ENCODE results near the gene POLR2J.
"Not testable (repeated sequence)": the region's sequence is repeated elsewhere in the genome, so short reads cannot be mapped to it uniquely, and the experiment has no call there.

POLR2J gene

GRCh38 chr7:102464577-102465280 is 14.0 kb downstream of the POLR2J start, which contains the start of the genes ALKBH4 and LRWD1:
ALKBH4 (minus strand) TSS chr7:102464863; CDS start chr7:102464836, 27 bp downstream.
LRWD1 (plus strand) TSS chr7:102464984; CDS start chr7:102465081, 97 bp downstream.
- peak; percentile 98 for DNase-seq

- peak; percentile 41 for DNase-seq
These were observed 14.7 kb downstream of the POLR2J start for GRCh38 chr7:102463841-102464576.

- DNase-seq, result no peak
These were observed 18.3 kb downstream of the POLR2J start for GRCh38 chr7:102460467-102460866.

- no peak for DNase-seq
These were observed 19.4 kb downstream of the POLR2J start for GRCh38 chr7:102459221-102459844.

GRCh38 chr7:102457352-102457924 is 21.3 kb downstream of the POLR2J start:
- no peak for DNase-seq

- DNase-seq, result no peak
These were observed 22.4 kb downstream of the POLR2J start for GRCh38 chr7:102456327-102456726.

GRCh38 chr7:102455596-102455995 is 23.1 kb downstream of the POLR2J start:
- no peak for DNase-seq

- DNase-seq, result not testable (repeated sequence)
These were observed 23.8 kb downstream of the POLR2J start for GRCh38 chr7:102454932-102455331.

- no peak for DNase-seq
These were observed 24.3 kb downstream of the POLR2J start for GRCh38 chr7:102454468-102454867.

- no peak for DNase-seq
These were observed 25.4 kb downstream of the POLR2J start for GRCh38 chr7:102453319-102453718.

GRCh38 chr7:102452451-102452850 is 26.3 kb downstream of the POLR2J start:
- DNase-seq, result no peak

- no peak for DNase-seq
These were observed 27.2 kb downstream of the POLR2J start for GRCh38 chr7:102451371-102452054.

- DNase-seq, result peak; percentile 70
These were observed 28.5 kb downstream of the POLR2J start for GRCh38 chr7:102450242-102450641.

- DNase-seq, result no peak
These were observed 29.6 kb downstream of the POLR2J start for GRCh38 chr7:102449136-102449535.

- no peak for DNase-seq
These were observed 31.4 kb downstream of the POLR2J start for GRCh38 chr7:102447311-102447710.

- no peak for DNase-seq
These were observed 32.1 kb downstream of the POLR2J start for GRCh38 chr7:102446387-102447156.

GRCh38 chr7:102445674-102446071 is 33.0 kb downstream of the POLR2J start:
- no peak for DNase-seq

GRCh38 chr7:102444961-102445673 is 33.6 kb downstream of the POLR2J start:
- DNase-seq, result no peak

GRCh38 chr7:102439963-102440795 is 38.5 kb downstream of the POLR2J start:
- no peak for DNase-seq

- DNase-seq, result no peak
These were observed 42.6 kb downstream of the POLR2J start for GRCh38 chr7:102436118-102436517.

Data from hematopoietic multipotent progenitor cell treated with erythropoietin and hydrocortisone succinate and interleukin-3 and kit ligand, for 4 days (in vitro differentiated cells).